Osteocyte (in vitro differentiated cells): ENCODE results near the gene LRRN2. TPM values are rescaled to one million over a fixed set of nuclear protein-coding genes. Genes with fewer than 3 reads are reported as not detected.

Source experiments
- DNase-seq: peaks from one replicate; pipeline ENCODE4 v3.0.0; 2021; ENCODE audit warnings: mixed read lengths; ENCODE audit not compliant: unreplicated experiment; ENCODE audit errors: extremely low spot score
- H3K27ac Mint-ChIP-seq: one replicate; pipeline ENCODE4 v1.8.0; 2021; ENCODE audit warnings: mild to moderate bottlenecking, mixed read lengths; ENCODE audit not compliant: unreplicated experiment
- H3K27me3 Mint-ChIP-seq: one replicate; pipeline ENCODE4 v1.8.0; 2021; ENCODE audit warnings: mixed read lengths; ENCODE audit not compliant: unreplicated experiment
- H3K36me3 Mint-ChIP-seq: one replicate; pipeline ENCODE4 v1.8.0; 2021; ENCODE audit warnings: mixed read lengths; ENCODE audit not compliant: unreplicated experiment
- H3K4me1 Mint-ChIP-seq: one replicate; pipeline ENCODE4 v1.8.0; 2021; ENCODE audit warnings: mixed read lengths; ENCODE audit not compliant: unreplicated experiment
- H3K4me3 Mint-ChIP-seq: one replicate; pipeline ENCODE4 v1.8.0; 2021; ENCODE audit warnings: mild to moderate bottlenecking, moderate library complexity, mixed read lengths; ENCODE audit not compliant: unreplicated experiment
- H3K9me3 Mint-ChIP-seq: one replicate; pipeline ENCODE4 v1.8.0; 2021; ENCODE audit warnings: mixed read lengths; ENCODE audit not compliant: unreplicated experiment
- CTCF ChIP-seq: fragments of 200-600 bp; sonication (generic); IDR thresholded peaks from 2 replicates; pipeline ENCODE4 v1.5.0; 2021; ENCODE audit warnings: antibody characterized with exemption, mild to moderate bottlenecking, moderate library complexity
- total RNA-seq: library from RNA; stranded (reverse); gene quantifications from 2 replicates; pipeline ENCODE4 v1.2.1, GENCODE V29; 2021

LRRN2 gene
- total RNA-seq, 1 donor from 2014 or later: not detected

- Mint-ChIP-seq H3K27ac (no peak overlapping the region), H3K27me3 (no peaks in the 10 kb centered on the region), H3K36me3 (no peaks in the 10 kb centered on the region), H3K4me3 (peak overlapping the region; percentile 53), H3K4me1 (peaks cover 7% of the 10 kb centered on the region), H3K9me3 (no peaks in the 10 kb centered on the region)
- TF ChIP-seq CTCF: no peak
- DNase-seq: no peak
Measured at GRCh38 chr1:204578867-204579664, 106.5 kb downstream of the LRRN2 start.

- H3K9me3 Mint-ChIP-seq: no peaks in the 10 kb centered on the region
- DNase-seq: no peak
- peaks cover 7% of the 10 kb centered on the region for H3K4me1 Mint-ChIP-seq
- no peaks in the 10 kb centered on the region for H3K27me3 Mint-ChIP-seq
- no peak overlapping the region for H3K27ac Mint-ChIP-seq
- H3K36me3 Mint-ChIP-seq: no peaks in the 10 kb centered on the region
- H3K4me3 Mint-ChIP-seq: no peak overlapping the region
- TF ChIP-seq CTCF: no peak
Measured at GRCh38 chr1:204577794-204578478, 107.6 kb downstream of the LRRN2 start.

GRCh38 chr1:204576422-204576821, 109.1 kb downstream of the LRRN2 start:
- H3K27ac Mint-ChIP-seq: no peak overlapping the region
- H3K36me3 Mint-ChIP-seq: peaks cover 3% of the 10 kb centered on the region
- H3K4me3 Mint-ChIP-seq: no peak overlapping the region
- DNase-seq: no peak
- no peaks in the 10 kb centered on the region for H3K9me3 Mint-ChIP-seq
- peaks cover 7% of the 10 kb centered on the region for H3K4me1 Mint-ChIP-seq
- no peak for TF ChIP-seq CTCF
- no peaks in the 10 kb centered on the region for H3K27me3 Mint-ChIP-seq

GRCh38 chr1:204575221-204576190, 110.0 kb downstream of the LRRN2 start:
- Mint-ChIP-seq H3K4me1 (peaks cover 7% of the 10 kb centered on the region), H3K9me3 (no peaks in the 10 kb centered on the region), H3K27me3 (no peaks in the 10 kb centered on the region), H3K36me3 (peaks cover 3% of the 10 kb centered on the region), H3K27ac (no peak overlapping the region), H3K4me3 (no peak overlapping the region)
- TF ChIP-seq CTCF: no peak
- DNase-seq: no peak
